SH-SY5Y (cell line): ENCODE measurements around the gene RBM18.

Experiments
- GATA2 ChIP-seq: IDR thresholded peaks from 2 replicates; pipeline ENCODE4 v1.6.1; 2011; ENCODE audit warnings: mild to moderate bottlenecking, low read depth, low read length
- GATA3 ChIP-seq: IDR thresholded peaks from 2 replicates; pipeline ENCODE4 v1.6.1; 2011; ENCODE audit warnings: low read depth, mild to moderate bottlenecking, low read length, moderate library complexity

- TF ChIP-seq GATA2 (no peak), GATA3 (no peak)
Measured at GRCh38 chr9:122227575-122227900, 37.1 kb downstream of the RBM18 start.
